ENCODE data around the gene NBPF12.
"Not testable (repeated sequence)": the region's sequence is repeated elsewhere in the genome, so short reads cannot be mapped to it uniquely, and the experiment has no call there.

- TF ChIP-seq MEIS1 (CRISPR knock-in tag; IDR thresholded peaks at IDR 0.05; ENCODE audit: borderline replicate concordance); ZNF274 (IDR thresholded peaks at IDR 0.05; ENCODE audit: low read length); ZNF274 (tag by site-specific recombination; IDR thresholded peaks at IDR 0.05; ENCODE audit: borderline replicate concordance); ZNF350 (tag by site-specific recombination; IDR thresholded peaks at IDR 0.05); CTCF (tag by site-specific recombination; IDR thresholded peaks at IDR 0.05); KLF7 (tag by site-specific recombination; IDR thresholded peaks at IDR 0.05; ENCODE audit: borderline replicate concordance): not testable (repeated sequence)
Measured at GRCh38 chr1:146948127-146948526, 10.0 kb downstream of the NBPF12 start.

Measured in HEK293 (cell line).